ENCODE data around the gene EFCAB6. TPM values are rescaled to one million over a fixed set of nuclear protein-coding genes. Genes with fewer than 3 reads are reported as not detected.

EFCAB6 gene
- total and polyA plus RNA-seq, 2 of the 13 experiments (the other 11 are each of a cell fraction or from before 2014, with no cell fraction given) = not detected

DNA sequence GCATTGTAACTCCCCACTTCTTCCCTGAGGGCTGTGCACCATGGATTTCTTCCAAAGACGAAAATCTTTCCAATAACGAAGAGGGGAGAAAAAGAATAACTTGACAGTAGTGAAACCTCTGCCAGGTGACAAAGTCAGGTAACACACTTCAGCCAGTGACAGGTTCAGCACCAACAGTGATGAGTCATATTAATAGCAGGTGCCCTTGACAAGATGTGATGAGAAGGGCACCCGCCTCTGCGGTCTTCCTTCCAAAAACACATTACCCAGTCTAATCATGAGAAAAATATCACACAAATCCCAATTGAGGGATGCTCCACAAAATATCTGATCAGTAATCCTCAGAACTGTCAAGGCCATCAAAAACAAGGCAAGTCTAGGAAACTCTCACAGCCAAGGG lies 157.8 kb downstream of the EFCAB6 start:
- WGBS (ENCODE audit: low lambda C conversion rate) = 16% methylated on average over 4 of the region's 4 CpGs
- Histone ChIP-seq H3K4me1 (ENCODE audit: insufficient read depth, low read length) (no peaks in the 10 kb centered on the region), H3K9me3 (ENCODE audit: low read length) (0 out of 2 replicates have a peak, but pooled peaks cover 6% of the 10 kb centered on the region), H3K27ac (ENCODE audit: extremely low read length, insufficient read depth, low read length) (no peak overlapping the region), H2AFZ (ENCODE audit: low read length) (no peak overlapping the region), H3K36me3 (replicated peaks in 1 of 2; ENCODE audit: control insufficient read depth in 1 of 2, insufficient read depth in 2 of 2, low read length in 2 of 2) (no peaks in the 10 kb centered on the region), H3K4me2 (ENCODE audit: low read depth, low read length) (no peak overlapping the region), H3K27me3 (ENCODE audit: control insufficient read depth in 1 of 2, insufficient read depth in 2 of 2, low read length in 2 of 2) (peaks cover 0 to 7% of the 10 kb centered on the region in 2 experiments; a peak in 2 of 5 replicates), H3K79me2 (ENCODE audit: insufficient read depth, low read length) (no peaks in the 10 kb centered on the region), H3K9ac (ENCODE audit: insufficient read depth, low read depth, low read length) (no peak overlapping the region), H4K20me1 (ENCODE audit: insufficient read depth, low read length) (no peaks in the 10 kb centered on the region), H3K4me3 (replicated peaks in 1 of 3; ENCODE audit: insufficient read depth in 1 of 3, low read depth in 2 of 3, low read length in 3 of 3) (no peak overlapping the region)
- ATAC-seq = no peak
- no peak for DNase-seq (ENCODE audit: low spot score)
- ChIA-PET POLR2A (no interaction called here), CTCF (ENCODE audit: low intra/inter-chr PET ratio, low total read pairs) (no interaction called here)
- in situ Hi-C loops (cut with HindIII; ENCODE audit: extremely low pct_ligation_motif_present, low pct_unique_long_range_greater_than_20kb) (no loop called here), intact Hi-C loops (cut with micrococcal nuclease; ENCODE audit: unreplicated experiment) (no loop called here)
- no TSS peak for BruUV-seq (replicated peaks)
- no peak for FAIRE-seq
- TF ChIP-seq RNF2 (conservative IDR thresholded peaks at IDR 0.05; ENCODE audit: low read depth) (no peak), ZNF382 (CRISPR knock-in tag; IDR thresholded peaks at IDR 0.05; ENCODE audit: borderline replicate concordance) (no peak), ETV5 (CRISPR knock-in tag; IDR thresholded peaks at IDR 0.05; ENCODE audit: borderline replicate concordance) (no peak), ZNF33B (CRISPR knock-in tag; IDR thresholded peaks at IDR 0.05) (no peak), IKZF4 (CRISPR knock-in tag; IDR thresholded peaks at IDR 0.05; ENCODE audit: borderline replicate concordance, low read depth, not compliant biosample characterization) (no peak), MEIS2 (CRISPR knock-in tag; IDR thresholded peaks at IDR 0.05) (no peak), TEAD2 (CRISPR knock-in tag; IDR thresholded peaks at IDR 0.05) (no peak), TRIM24 (CRISPR knock-in tag; IDR thresholded peaks at IDR 0.05) (no peak), HNF4G (IDR thresholded peaks at IDR 0.05; ENCODE audit: borderline replicate concordance, low read depth, low read length) (no peak), HNF4G (CRISPR knock-in tag; IDR thresholded peaks at IDR 0.05; ENCODE audit: borderline replicate concordance, low read depth) (no peak), ZBTB21 (CRISPR knock-in tag; IDR thresholded peaks at IDR 0.05) (no peak), ELF1 (CRISPR knock-in tag; IDR thresholded peaks at IDR 0.05) (no peak)
- TF ChIP-seq, protein P1, sequence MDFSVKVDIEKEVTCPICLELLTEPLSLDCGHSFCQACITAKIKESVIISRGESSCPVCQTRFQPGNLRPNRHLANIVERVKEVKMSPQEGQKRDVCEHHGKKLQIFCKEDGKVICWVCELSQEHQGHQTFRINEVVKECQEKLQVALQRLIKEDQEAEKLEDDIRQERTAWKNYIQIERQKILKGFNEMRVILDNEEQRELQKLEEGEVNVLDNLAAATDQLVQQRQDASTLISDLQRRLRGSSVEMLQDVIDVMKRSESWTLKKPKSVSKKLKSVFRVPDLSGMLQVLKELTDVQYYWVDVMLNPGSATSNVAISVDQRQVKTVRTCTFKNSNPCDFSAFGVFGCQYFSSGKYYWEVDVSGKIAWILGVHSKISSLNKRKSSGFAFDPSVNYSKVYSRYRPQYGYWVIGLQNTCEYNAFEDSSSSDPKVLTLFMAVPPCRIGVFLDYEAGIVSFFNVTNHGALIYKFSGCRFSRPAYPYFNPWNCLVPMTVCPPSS (IDR thresholded peaks at IDR 0.05) = no peak
- TF ChIP-seq, protein P2, sequence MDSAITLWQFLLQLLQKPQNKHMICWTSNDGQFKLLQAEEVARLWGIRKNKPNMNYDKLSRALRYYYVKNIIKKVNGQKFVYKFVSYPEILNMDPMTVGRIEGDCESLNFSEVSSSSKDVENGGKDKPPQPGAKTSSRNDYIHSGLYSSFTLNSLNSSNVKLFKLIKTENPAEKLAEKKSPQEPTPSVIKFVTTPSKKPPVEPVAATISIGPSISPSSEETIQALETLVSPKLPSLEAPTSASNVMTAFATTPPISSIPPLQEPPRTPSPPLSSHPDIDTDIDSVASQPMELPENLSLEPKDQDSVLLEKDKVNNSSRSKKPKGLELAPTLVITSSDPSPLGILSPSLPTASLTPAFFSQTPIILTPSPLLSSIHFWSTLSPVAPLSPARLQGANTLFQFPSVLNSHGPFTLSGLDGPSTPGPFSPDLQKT (CRISPR knock-in tag; IDR thresholded peaks at IDR 0.05; ENCODE audit: borderline replicate concordance) = no peak
- TF ChIP-seq, protein P3, sequence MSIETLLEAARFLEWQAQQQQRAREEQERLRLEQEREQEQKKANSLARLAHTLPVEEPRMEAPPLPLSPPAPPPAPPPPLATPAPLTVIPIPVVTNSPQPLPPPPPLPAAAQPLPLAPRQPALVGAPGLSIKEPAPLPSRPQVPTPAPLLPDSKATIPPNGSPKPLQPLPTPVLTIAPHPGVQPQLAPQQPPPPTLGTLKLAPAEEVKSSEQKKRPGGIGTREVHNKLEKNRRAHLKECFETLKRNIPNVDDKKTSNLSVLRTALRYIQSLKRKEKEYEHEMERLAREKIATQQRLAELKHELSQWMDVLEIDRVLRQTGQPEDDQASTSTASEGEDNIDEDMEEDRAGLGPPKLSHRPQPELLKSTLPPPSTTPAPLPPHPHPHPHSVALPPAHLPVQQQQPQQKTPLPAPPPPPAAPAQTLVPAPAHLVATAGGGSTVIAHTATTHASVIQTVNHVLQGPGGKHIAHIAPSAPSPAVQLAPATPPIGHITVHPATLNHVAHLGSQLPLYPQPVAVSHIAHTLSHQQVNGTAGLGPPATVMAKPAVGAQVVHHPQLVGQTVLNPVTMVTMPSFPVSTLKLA (IDR thresholded peaks at IDR 0.05) = no peak
- TF ChIP-seq, protein P4, sequence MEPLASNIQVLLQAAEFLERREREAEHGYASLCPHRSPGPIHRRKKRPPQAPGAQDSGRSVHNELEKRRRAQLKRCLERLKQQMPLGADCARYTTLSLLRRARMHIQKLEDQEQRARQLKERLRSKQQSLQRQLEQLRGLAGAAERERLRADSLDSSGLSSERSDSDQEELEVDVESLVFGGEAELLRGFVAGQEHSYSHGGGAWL (CRISPR knock-in tag; IDR thresholded peaks at IDR 0.05) = no peak
- TF ChIP-seq, protein P5, sequence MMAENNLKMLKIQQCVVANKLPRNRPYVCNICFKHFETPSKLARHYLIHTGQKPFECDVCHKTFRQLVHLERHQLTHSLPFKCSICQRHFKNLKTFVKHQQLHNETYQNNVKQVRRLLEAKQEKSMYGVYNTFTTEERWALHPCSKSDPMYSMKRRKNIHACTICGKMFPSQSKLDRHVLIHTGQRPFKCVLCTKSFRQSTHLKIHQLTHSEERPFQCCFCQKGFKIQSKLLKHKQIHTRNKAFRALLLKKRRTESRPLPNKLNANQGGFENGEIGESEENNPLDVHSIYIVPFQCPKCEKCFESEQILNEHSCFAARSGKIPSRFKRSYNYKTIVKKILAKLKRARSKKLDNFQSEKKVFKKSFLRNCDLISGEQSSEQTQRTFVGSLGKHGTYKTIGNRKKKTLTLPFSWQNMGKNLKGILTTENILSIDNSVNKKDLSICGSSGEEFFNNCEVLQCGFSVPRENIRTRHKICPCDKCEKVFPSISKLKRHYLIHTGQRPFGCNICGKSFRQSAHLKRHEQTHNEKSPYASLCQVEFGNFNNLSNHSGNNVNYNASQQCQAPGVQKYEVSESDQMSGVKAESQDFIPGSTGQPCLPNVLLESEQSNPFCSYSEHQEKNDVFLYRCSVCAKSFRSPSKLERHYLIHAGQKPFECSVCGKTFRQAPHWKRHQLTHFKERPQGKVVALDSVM (CRISPR knock-in tag; IDR thresholded peaks at IDR 0.05) = no peak
- TF ChIP-seq, protein P6, sequence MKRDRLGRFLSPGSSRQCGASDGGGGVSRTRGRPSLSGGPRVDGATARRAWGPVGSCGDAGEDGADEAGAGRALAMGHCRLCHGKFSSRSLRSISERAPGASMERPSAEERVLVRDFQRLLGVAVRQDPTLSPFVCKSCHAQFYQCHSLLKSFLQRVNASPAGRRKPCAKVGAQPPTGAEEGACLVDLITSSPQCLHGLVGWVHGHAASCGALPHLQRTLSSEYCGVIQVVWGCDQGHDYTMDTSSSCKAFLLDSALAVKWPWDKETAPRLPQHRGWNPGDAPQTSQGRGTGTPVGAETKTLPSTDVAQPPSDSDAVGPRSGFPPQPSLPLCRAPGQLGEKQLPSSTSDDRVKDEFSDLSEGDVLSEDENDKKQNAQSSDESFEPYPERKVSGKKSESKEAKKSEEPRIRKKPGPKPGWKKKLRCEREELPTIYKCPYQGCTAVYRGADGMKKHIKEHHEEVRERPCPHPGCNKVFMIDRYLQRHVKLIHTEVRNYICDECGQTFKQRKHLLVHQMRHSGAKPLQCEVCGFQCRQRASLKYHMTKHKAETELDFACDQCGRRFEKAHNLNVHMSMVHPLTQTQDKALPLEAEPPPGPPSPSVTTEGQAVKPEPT (CRISPR knock-in tag; IDR thresholded peaks at IDR 0.05; ENCODE audit: low read depth) = no peak

Data from HepG2 (cell line).